ENCODE measurements around the gene NID2. TPM values are rescaled to one million over a fixed set of nuclear protein-coding genes. Genes with fewer than 3 reads are reported as not detected.
A peak's percentile ranks its signal among the peaks of the same experiment; 100 is the strongest.

NID2 gene
- total RNA-seq, 1 donor, result 146 TPM

- DNase-seq (ENCODE audit: low read depth), result no peak
- no peak overlapping the region for H3K4me3 ChIP-seq (ENCODE audit: low read depth, low read length)
- TF ChIP-seq, protein P1, sequence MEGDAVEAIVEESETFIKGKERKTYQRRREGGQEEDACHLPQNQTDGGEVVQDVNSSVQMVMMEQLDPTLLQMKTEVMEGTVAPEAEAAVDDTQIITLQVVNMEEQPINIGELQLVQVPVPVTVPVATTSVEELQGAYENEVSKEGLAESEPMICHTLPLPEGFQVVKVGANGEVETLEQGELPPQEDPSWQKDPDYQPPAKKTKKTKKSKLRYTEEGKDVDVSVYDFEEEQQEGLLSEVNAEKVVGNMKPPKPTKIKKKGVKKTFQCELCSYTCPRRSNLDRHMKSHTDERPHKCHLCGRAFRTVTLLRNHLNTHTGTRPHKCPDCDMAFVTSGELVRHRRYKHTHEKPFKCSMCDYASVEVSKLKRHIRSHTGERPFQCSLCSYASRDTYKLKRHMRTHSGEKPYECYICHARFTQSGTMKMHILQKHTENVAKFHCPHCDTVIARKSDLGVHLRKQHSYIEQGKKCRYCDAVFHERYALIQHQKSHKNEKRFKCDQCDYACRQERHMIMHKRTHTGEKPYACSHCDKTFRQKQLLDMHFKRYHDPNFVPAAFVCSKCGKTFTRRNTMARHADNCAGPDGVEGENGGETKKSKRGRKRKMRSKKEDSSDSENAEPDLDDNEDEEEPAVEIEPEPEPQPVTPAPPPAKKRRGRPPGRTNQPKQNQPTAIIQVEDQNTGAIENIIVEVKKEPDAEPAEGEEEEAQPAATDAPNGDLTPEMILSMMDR (IDR thresholded peaks at IDR 0.05; ENCODE audit: insufficient read depth, low read depth, low read length), result no peak
Measured at GRCh38 chr14:52014601-52015267, 54.1 kb downstream of the NID2 start.

DNA sequence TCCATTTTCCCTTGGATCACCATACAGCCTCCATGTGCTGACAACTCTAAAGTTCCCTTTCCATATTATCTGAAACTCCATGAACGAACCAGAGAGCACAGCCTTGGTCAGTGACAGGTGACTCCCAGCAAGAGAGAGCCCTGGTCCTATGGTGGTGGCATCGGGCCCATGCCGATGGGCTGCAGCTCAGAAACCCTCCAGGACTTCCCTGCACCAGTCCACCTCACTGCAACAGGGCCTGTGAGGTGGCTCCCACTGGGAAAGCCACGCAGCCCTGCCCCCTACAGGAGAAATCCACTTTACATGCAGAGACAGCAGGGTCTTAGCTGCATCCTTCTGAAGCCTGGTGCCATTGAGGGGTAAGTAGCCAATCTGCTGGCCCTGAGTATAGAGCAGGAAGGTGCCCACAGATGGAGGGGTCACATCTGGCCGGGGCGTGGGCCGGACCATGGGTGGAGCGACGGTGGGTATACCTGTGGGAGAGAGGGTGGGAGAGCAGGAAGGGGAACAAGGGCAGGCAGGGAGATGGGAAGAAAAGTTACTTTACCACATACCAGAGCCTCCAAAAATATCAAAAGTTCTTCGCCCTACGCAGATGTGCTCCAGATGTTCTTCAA is 54.8 kb downstream of the NID2 start:
- DNase-seq (ENCODE audit: low read depth), result no peak
- TF ChIP-seq, protein P1 (IDR thresholded peaks at IDR 0.05; ENCODE audit: insufficient read depth, low read depth, low read length), result peak; percentile 27
- no peak overlapping the region for H3K4me3 ChIP-seq (ENCODE audit: low read depth, low read length)

GRCh38 chr14:52012635-52013034 is 56.2 kb downstream of the NID2 start:
- no peak overlapping the region for H3K4me3 ChIP-seq (ENCODE audit: low read depth, low read length)
- peak; percentile 67 for DNase-seq (ENCODE audit: low read depth)
- TF ChIP-seq, protein P1 (IDR thresholded peaks at IDR 0.05; ENCODE audit: insufficient read depth, low read depth, low read length), result no peak

DNA sequence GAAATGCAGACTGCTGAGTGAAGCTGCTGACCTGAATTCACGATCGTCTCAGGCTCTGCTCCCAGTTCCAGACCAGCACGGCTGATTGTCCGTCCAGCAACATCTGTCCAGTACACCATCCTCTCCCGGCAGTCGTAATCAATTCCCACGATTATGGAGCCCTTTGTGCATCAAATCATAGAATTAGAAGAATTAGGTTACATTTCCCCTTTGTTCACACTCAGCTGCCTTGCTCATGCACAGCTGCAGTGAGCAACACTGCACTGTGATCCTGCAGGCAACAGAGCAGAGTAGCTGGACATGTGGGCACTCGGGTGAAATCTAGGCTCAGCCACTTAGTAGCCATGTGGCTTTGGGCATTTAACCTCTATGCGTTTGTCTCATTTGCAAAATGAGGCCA is 57.3 kb downstream of the NID2 start:
- H3K4me3 ChIP-seq (ENCODE audit: low read depth, low read length), result no peak overlapping the region
- TF ChIP-seq, protein P1 (IDR thresholded peaks at IDR 0.05; ENCODE audit: insufficient read depth, low read depth, low read length), result no peak
- no peak for DNase-seq (ENCODE audit: low read depth)

- H3K4me3 ChIP-seq (ENCODE audit: low read depth, low read length), result no peak overlapping the region
- TF ChIP-seq, protein P1 (IDR thresholded peaks at IDR 0.05; ENCODE audit: insufficient read depth, low read depth, low read length), result no peak
- no peak for DNase-seq (ENCODE audit: low read depth)
Measured at GRCh38 chr14:52010173-52010693, 58.6 kb downstream of the NID2 start.

GRCh38 chr14:52008136-52008535 is 60.7 kb downstream of the NID2 start:
- no peak overlapping the region for H3K4me3 ChIP-seq (ENCODE audit: low read depth, low read length)
- TF ChIP-seq, protein P1 (IDR thresholded peaks at IDR 0.05; ENCODE audit: insufficient read depth, low read depth, low read length), result no peak
- DNase-seq (ENCODE audit: low read depth), result no peak
